ENCODE results near the gene DNAJC6.
"Not testable (repeated sequence)": the region's sequence is repeated elsewhere in the genome, so short reads cannot be mapped to it uniquely, and the experiment has no call there.

DNAJC6 gene

GRCh38 chr1:65431111-65431705, 121.9 kb downstream of the DNAJC6 start:
- peak; percentile 59 for DNase-seq (ENCODE audit: low spot score)

- DNase-seq (ENCODE audit: low spot score), result no peak
These were observed 123.6 kb downstream of the DNAJC6 start for GRCh38 chr1:65432918-65433317.

GRCh38 chr1:65434255-65434654, 124.9 kb downstream of the DNAJC6 start:
- no peak for DNase-seq (ENCODE audit: low spot score)

- DNase-seq (ENCODE audit: low spot score), result no peak
These were observed 125.4 kb downstream of the DNAJC6 start for GRCh38 chr1:65434760-65435159.

GRCh38 chr1:65435987-65436386, 126.6 kb downstream of the DNAJC6 start:
- no peak for DNase-seq (ENCODE audit: low spot score)

- DNase-seq (ENCODE audit: low spot score), result no peak
These were observed 128.3 kb downstream of the DNAJC6 start for GRCh38 chr1:65437616-65438015.

- DNase-seq (ENCODE audit: low spot score), result no peak
These were observed 131.1 kb downstream of the DNAJC6 start for GRCh38 chr1:65440322-65440900.

- no peak for DNase-seq (ENCODE audit: low spot score)
These were observed 131.6 kb downstream of the DNAJC6 start for GRCh38 chr1:65440915-65441314.

GRCh38 chr1:65441464-65441863, 132.1 kb downstream of the DNAJC6 start:
- no peak for DNase-seq (ENCODE audit: low spot score)

GRCh38 chr1:65442442-65442841, 133.1 kb downstream of the DNAJC6 start:
- no peak for DNase-seq (ENCODE audit: low spot score)

GRCh38 chr1:65443647-65444046, 134.3 kb downstream of the DNAJC6 start:
- DNase-seq (ENCODE audit: low spot score), result no peak

- no peak for DNase-seq (ENCODE audit: low spot score)
These were observed 134.8 kb downstream of the DNAJC6 start for GRCh38 chr1:65444128-65444640.

- no peak for DNase-seq (ENCODE audit: low spot score)
These were observed 136.5 kb downstream of the DNAJC6 start for GRCh38 chr1:65445837-65446236.

GRCh38 chr1:65449214-65449823, 140.0 kb downstream of the DNAJC6 start:
- DNase-seq (ENCODE audit: low spot score), result no peak

- not testable (repeated sequence) for DNase-seq (ENCODE audit: low spot score)
These were observed 146.3 kb downstream of the DNAJC6 start for GRCh38 chr1:65455678-65456077.

GRCh38 chr1:65456481-65456880, 147.1 kb downstream of the DNAJC6 start:
- no peak for DNase-seq (ENCODE audit: low spot score)

- no peak for DNase-seq (ENCODE audit: low spot score)
These were observed 148.5 kb downstream of the DNAJC6 start for GRCh38 chr1:65457868-65458267.

GRCh38 chr1:65458730-65459396, 149.5 kb downstream of the DNAJC6 start:
- DNase-seq (ENCODE audit: low spot score), result no peak

- peak; percentile 26 for DNase-seq (ENCODE audit: low spot score)
These were observed 150.0 kb downstream of the DNAJC6 start for GRCh38 chr1:65459397-65459768.

Measured in kidney capillary endothelial cell (primary cell).